CD4-positive, alpha-beta memory T cell (primary cell): ENCODE data around the gene NOTCH3. TPM values are rescaled to one million over a fixed set of nuclear protein-coding genes. Genes with fewer than 3 reads are reported as not detected.

Source experiments
- CTCF ChIA-PET: fragments of 350-600 bp; sonication (Branson Sonifier 250); formaldehyde crosslinking; loops from one replicate; lab custom pipeline; 2021; ENCODE audit warnings: inconsistent platforms; ENCODE audit not compliant: partially characterized antibody; lab: Charles Lee
- POLR2A ChIA-PET: fragments of 350-600 bp; sonication (Branson Sonifier 250); formaldehyde crosslinking; loops from one replicate; lab custom pipeline; 2021; ENCODE audit not compliant: partially characterized antibody; lab: Charles Lee
- DNase-seq, 5 donors: peaks; one replicate each; pipeline versions ENCODE4 v3.0.0 to v3.0.0-alpha.2; 2020 to 2022; ENCODE audit warnings: mixed read lengths in 1 of 5
- H3K27ac ChIP-seq: one replicate; pipeline ENCODE4 v1.7.0; 2013; ENCODE audit warnings: low read depth, low read length
- H3K27me3 ChIP-seq: 2 replicates; pipeline ENCODE4 v1.7.0; 2013; ENCODE audit warnings: mild to moderate bottlenecking, low read length, moderate library complexity; ENCODE audit not compliant: insufficient read depth
- H3K36me3 ChIP-seq: 2 replicates; pipeline ENCODE4 v1.7.0; 2013; ENCODE audit warnings: mild to moderate bottlenecking, low read length, moderate library complexity; ENCODE audit not compliant: insufficient read depth
- H3K4me1 ChIP-seq: 2 replicates; pipeline ENCODE4 v1.7.0; 2013; ENCODE audit warnings: mild to moderate bottlenecking, low read length, moderate library complexity; ENCODE audit not compliant: insufficient read depth
- H3K4me3 ChIP-seq, 2 donors: one replicate each; pipeline ENCODE4 v1.7.0; 2013; ENCODE audit warnings: low read length in 2 of 2, mild to moderate bottlenecking in 1 of 2
- H3K9me3 ChIP-seq, 2 donors: one replicate each; pipeline ENCODE4 v1.7.0; 2013; ENCODE audit warnings: low read length in 2 of 2, control low read depth in 1 of 2; ENCODE audit not compliant: control insufficient read depth in 1 of 2
- H3K27ac Mint-ChIP-seq, 7 donors: one replicate each; pipeline ENCODE4 v1.8.0; 2020 to 2021; ENCODE audit warnings: mixed read lengths in 7 of 7, mild to moderate bottlenecking in 6 of 7, inconsistent platforms in 3 of 7, moderate library complexity in 3 of 7
- H3K27me3 Mint-ChIP-seq, 2 donors: one replicate each; pipeline ENCODE4 v1.8.0; 2020 to 2021; ENCODE audit warnings: mixed read lengths in 2 of 2
- H3K36me3 Mint-ChIP-seq, 2 donors: one replicate each; pipeline ENCODE4 v1.8.0; 2020 to 2021; ENCODE audit warnings: mixed read lengths in 2 of 2, inconsistent platforms in 1 of 2, mild to moderate bottlenecking in 1 of 2
- H3K4me1 Mint-ChIP-seq, 4 donors: one replicate each; pipeline ENCODE4 v1.8.0; 2020 to 2021; ENCODE audit warnings: mixed read lengths in 4 of 4, mild to moderate bottlenecking in 1 of 4
- H3K4me3 Mint-ChIP-seq, 8 donors: one replicate each; pipeline ENCODE4 v1.8.0; 2020 to 2021; ENCODE audit warnings: mixed read lengths in 8 of 8, mild to moderate bottlenecking in 7 of 8, moderate library complexity in 6 of 8, inconsistent platforms in 3 of 8
- H3K9me3 Mint-ChIP-seq, 8 donors: one replicate each; pipeline ENCODE4 v1.8.0; 2020 to 2021; ENCODE audit warnings: mixed read lengths in 8 of 8, mild to moderate bottlenecking in 5 of 8, inconsistent platforms in 3 of 8, moderate library complexity in 1 of 8
- intact Hi-C: fragments of 100-400 bp; cut with micrococcal nuclease; formaldehyde crosslinking; loops from one replicate; pipeline ENCODE4 v1.15.1; 2023
- polyA plus RNA-seq, 2 donors: library from polyadenylated mRNA; unstranded; fragments of 300-500 nt; fragmentation: Illumina TruSeq; gene quantifications; one replicate each; pipeline ENCODE4 v1.2.3, GENCODE V29; 2021
- total RNA-seq, 2 experiments: library from RNA; stranded (reverse); gene quantifications; one replicate each; pipeline ENCODE4 v1.2.3, GENCODE V29; 2021

Gene NOTCH3
- total and polyA plus RNA-seq, 4 experiments from 2014 or later: 0.14 to 0.23 TPM; not detected in 2

GRCh38 chr19:15199661-15200552 is 888 bp downstream of the NOTCH3 start:
- H3K4me1 ChIP-seq: no peaks in the 10 kb centered on the region
- Mint-ChIP-seq H3K27me3 (peaks cover 45 to 48% of the 10 kb centered on the region in 2 donors), H3K27ac (no peak overlapping the region), H3K4me1 (peaks cover 5 to 24% (median 19%) of the 10 kb centered on the region in 4 donors), H3K36me3 (no peaks in the 10 kb centered on the region), H3K9me3 (peaks cover 0 to 4% (median 0%) of the 10 kb centered on the region in 8 donors), H3K4me3 (peak overlapping the region; percentile 1 to 81 (median 68))
- peaks cover 27% of the 10 kb centered on the region for H3K27me3 ChIP-seq
- POLR2A ChIA-PET: no interaction called here
- DNase-seq: no peak
- CTCF ChIA-PET: no interaction called here
- H3K4me3 ChIP-seq: no peak overlapping the region
- intact Hi-C loops: no loop called here
- no peaks in the 10 kb centered on the region for H3K9me3 ChIP-seq
- no peak overlapping the region for H3K27ac ChIP-seq
- no peaks in the 10 kb centered on the region for H3K36me3 ChIP-seq

GRCh38 chr19:15198951-15199660 is 1.7 kb downstream of the NOTCH3 start:
- POLR2A ChIA-PET: interaction anchor here (0.6 kb wide), 1 partner anchor 1523 kb away, joined by 3 read pairs; no protein-coding TSS in a partner anchor
- Mint-ChIP-seq H3K4me3 (peak overlapping the region; percentile 1 to 81 (median 68)), H3K27ac (peak overlapping the region in 1 of 7 donors; percentile 22), H3K9me3 (peaks cover 0 to 4% (median 0%) of the 10 kb centered on the region in 8 donors), H3K27me3 (peaks cover 51 to 52% of the 10 kb centered on the region in 2 donors), H3K36me3 (no peaks in the 10 kb centered on the region), H3K4me1 (peaks cover 5 to 30% (median 23%) of the 10 kb centered on the region in 4 donors)
- intact Hi-C loops: no loop called here
- no peaks in the 10 kb centered on the region for H3K4me1 ChIP-seq
- H3K9me3 ChIP-seq: no peaks in the 10 kb centered on the region
- CTCF ChIA-PET: no interaction called here
- no peaks in the 10 kb centered on the region for H3K36me3 ChIP-seq
- H3K4me3 ChIP-seq: no peak overlapping the region
- no peak for DNase-seq
- H3K27me3 ChIP-seq: peaks cover 32% of the 10 kb centered on the region
- H3K27ac ChIP-seq: no peak overlapping the region

GRCh38 chr19:15197942-15198341 is 2.9 kb downstream of the NOTCH3 start:
- H3K27ac Mint-ChIP-seq: peak overlapping the region in 2 of 7 donors; percentile 17 to 47
- Histone ChIP-seq H3K4me3 (no peak overlapping the region), H3K27me3 (peaks cover 36% of the 10 kb centered on the region), H3K36me3 (no peaks in the 10 kb centered on the region), H3K4me1 (no peaks in the 10 kb centered on the region), H3K27ac (no peak overlapping the region), H3K9me3 (no peaks in the 10 kb centered on the region)
- no peak for DNase-seq
- peaks cover 52 to 55% of the 10 kb centered on the region in 2 donors for H3K27me3 Mint-ChIP-seq
- CTCF ChIA-PET: no interaction called here
- intact Hi-C loops: no loop called here
- H3K9me3 Mint-ChIP-seq: peaks cover 0 to 4% (median 0%) of the 10 kb centered on the region in 8 donors
- H3K36me3 Mint-ChIP-seq: no peaks in the 10 kb centered on the region
- POLR2A ChIA-PET: no interaction called here
- H3K4me3 Mint-ChIP-seq: peak overlapping the region in 3 of 8 donors; percentile 55 to 68 (median 60)
- peaks cover 5 to 30% (median 23%) of the 10 kb centered on the region in 4 donors for H3K4me1 Mint-ChIP-seq

GRCh38 chr19:15197275-15197941 is 3.4 kb downstream of the NOTCH3 start:
- no peak for DNase-seq
- Histone ChIP-seq H3K4me3 (no peak overlapping the region), H3K27ac (no peak overlapping the region), H3K36me3 (no peaks in the 10 kb centered on the region), H3K27me3 (peaks cover 33% of the 10 kb centered on the region), H3K9me3 (no peaks in the 10 kb centered on the region), H3K4me1 (no peaks in the 10 kb centered on the region)
- Mint-ChIP-seq H3K4me3 (peak overlapping the region in 1 of 8 donors; percentile 68), H3K36me3 (no peaks in the 10 kb centered on the region), H3K27me3 (peaks cover 51 to 53% of the 10 kb centered on the region in 2 donors), H3K9me3 (peaks cover 0 to 4% (median 0%) of the 10 kb centered on the region in 8 donors), H3K4me1 (peaks cover 5 to 30% (median 23%) of the 10 kb centered on the region in 4 donors), H3K27ac (peak overlapping the region in 1 of 7 donors; percentile 47)
- intact Hi-C loops: no loop called here
- POLR2A ChIA-PET: no interaction called here
- CTCF ChIA-PET: no interaction called here

- DNase-seq: no peak
Measured at GRCh38 chr19:15196360-15197005, 4.3 kb downstream of the NOTCH3 start.

GRCh38 chr19:15195371-15196334 is 5.1 kb downstream of the NOTCH3 start:
- intact Hi-C loops: no loop called here
- Mint-ChIP-seq H3K36me3 (no peaks in the 10 kb centered on the region), H3K9me3 (peaks cover 0 to 4% (median 0%) of the 10 kb centered on the region in 8 donors), H3K4me3 (no peak overlapping the region), H3K4me1 (peaks cover 5 to 30% (median 21%) of the 10 kb centered on the region in 4 donors), H3K27ac (no peak overlapping the region), H3K27me3 (peaks cover 48 to 52% of the 10 kb centered on the region in 2 donors)
- Histone ChIP-seq H3K9me3 (no peaks in the 10 kb centered on the region), H3K27me3 (peaks cover 33% of the 10 kb centered on the region), H3K4me1 (no peaks in the 10 kb centered on the region), H3K36me3 (no peaks in the 10 kb centered on the region), H3K4me3 (no peak overlapping the region), H3K27ac (no peak overlapping the region)
- POLR2A ChIA-PET: no interaction called here
- no peak for DNase-seq
- CTCF ChIA-PET: interaction anchor here (0.6 kb wide), 1 partner anchor 9 kb away, joined by 3 read pairs; no protein-coding TSS in a partner anchor

More at GRCh38 chr19:15196360-15197005, 4.3 kb downstream of the NOTCH3 start:
- Histone ChIP-seq H3K27ac (no peak overlapping the region), H3K4me1 (no peaks in the 10 kb centered on the region), H3K4me3 (no peak overlapping the region), H3K9me3 (no peaks in the 10 kb centered on the region), H3K36me3 (no peaks in the 10 kb centered on the region), H3K27me3 (peaks cover 33% of the 10 kb centered on the region)
- ChIA-PET CTCF (no interaction called here), POLR2A (no interaction called here)
- Mint-ChIP-seq H3K9me3 (peaks cover 0 to 4% (median 0%) of the 10 kb centered on the region in 8 donors), H3K4me1 (peaks cover 5 to 30% (median 23%) of the 10 kb centered on the region in 4 donors), H3K27ac (no peak overlapping the region), H3K4me3 (peak overlapping the region in 4 of 8 donors; percentile 35 to 63 (median 46)), H3K36me3 (no peaks in the 10 kb centered on the region), H3K27me3 (peaks cover 52 to 53% of the 10 kb centered on the region in 2 donors)
- intact Hi-C loops: no loop called here
